ENCODE measurements around the gene COBL. TPM values are rescaled to one million over a fixed set of nuclear protein-coding genes. Genes with fewer than 3 reads are reported as not detected.

COBL gene
- total and polyA plus RNA-seq, 9 of the 15 experiments (the other 6 are each of a cell fraction or from before 2014, with no cell fraction given), result 0.01 to 2.4 (median 0.09) TPM; not detected in 3

- WGBS (ENCODE audit: insufficient coverage, low coverage, missing lambda C conversion rate), result 3% methylated on average over 5 of the region's 5 CpGs
- no peak for DNase-seq (ENCODE audit: extremely low read depth in 1 of 4, low spot score in 3 of 4)
- in situ Hi-C loops (cut with MboI), result no loop called here
- Histone ChIP-seq H3K4me3 (no peak overlapping the region), H3K36me3 (ENCODE audit: control insufficient read depth, insufficient read depth, low read length) (no peaks in the 10 kb centered on the region), H3K4me2 (ENCODE audit: insufficient read depth, low read length) (no peak overlapping the region), H3K4me1 (replicated peaks in 1 of 2; ENCODE audit: control insufficient read depth in 2 of 2, insufficient read depth in 2 of 2, low read length in 2 of 2) (no peaks in the 10 kb centered on the region), H3K79me2 (ENCODE audit: control insufficient read depth, insufficient read depth, low read length) (no peaks in the 10 kb centered on the region), H3K9ac (ENCODE audit: insufficient read depth in 1 of 2, low read depth in 2 of 2, low read length in 2 of 2) (no peak overlapping the region), H3K9me1 (ENCODE audit: control insufficient read depth, insufficient read depth, low read length) (no peaks in the 10 kb centered on the region), H3K9me3 (replicated peaks; ENCODE audit: control insufficient read depth, insufficient read depth, low read depth, low read length) (no peaks in the 10 kb centered on the region), H3K27me3 (ENCODE audit: control insufficient read depth in 2 of 2, insufficient read depth in 2 of 2, low read length in 2 of 2) (peaks cover 3 to 46% of the 10 kb centered on the region in 2 experiments; a peak in 3 of 5 replicates), H4K20me1 (replicated peaks; ENCODE audit: control insufficient read depth, insufficient read depth, low read length) (no peaks in the 10 kb centered on the region), H3K27ac (ENCODE audit: extremely low read depth, low read depth, low read length) (no peak overlapping the region), H2AFZ (ENCODE audit: low read depth, low read length) (no peak overlapping the region)
- POLR2A ChIA-PET, result no interaction called here
- intact Hi-C loops (cut with micrococcal nuclease), result no loop called here
- ATAC-seq, result no peak
- CTCF ChIA-PET (ENCODE audit: low intra/inter-chr PET ratio), result no interaction called here
- TF ChIP-seq NCOA4 (IDR thresholded peaks at IDR 0.05; ENCODE audit: partially characterized antibody) (no peak), NONO (IDR thresholded peaks at IDR 0.05; ENCODE audit: low read depth in 2 of 2, low read length in 1 of 2) (no peak), NCOA2 (IDR thresholded peaks at IDR 0.05; ENCODE audit: partially characterized antibody in 2 of 2) (no peak), KDM2B (CRISPR knock-in tag; IDR thresholded peaks at IDR 0.05) (no peak), E2F4 (CRISPR knock-in tag; IDR thresholded peaks at IDR 0.05; ENCODE audit: low read depth) (no peak), TCF7L2 (IDR thresholded peaks at IDR 0.05; ENCODE audit: low read depth, low read length) (no peak), REST (IDR thresholded peaks at IDR 0.05; ENCODE audit: borderline replicate concordance) (no peak), REST (CRISPR knock-in tag; IDR thresholded peaks at IDR 0.05; ENCODE audit: low read depth) (no peak), BMI1 (IDR thresholded peaks at IDR 0.05; ENCODE audit: low read length) (no peak), MECOM (CRISPR knock-in tag; IDR thresholded peaks at IDR 0.05) (no peak), MNT (conservative IDR thresholded peaks at IDR 0.05) (no peak)
- no TSS peak for BruUV-seq (replicated peaks)
- no peak for FAIRE-seq
Observed at GRCh38 chr7:51298912-51299311, 17.7 kb downstream of the COBL start.
